ENCODE data around the gene CROCC2.

The CROCC2 gene

DNA sequence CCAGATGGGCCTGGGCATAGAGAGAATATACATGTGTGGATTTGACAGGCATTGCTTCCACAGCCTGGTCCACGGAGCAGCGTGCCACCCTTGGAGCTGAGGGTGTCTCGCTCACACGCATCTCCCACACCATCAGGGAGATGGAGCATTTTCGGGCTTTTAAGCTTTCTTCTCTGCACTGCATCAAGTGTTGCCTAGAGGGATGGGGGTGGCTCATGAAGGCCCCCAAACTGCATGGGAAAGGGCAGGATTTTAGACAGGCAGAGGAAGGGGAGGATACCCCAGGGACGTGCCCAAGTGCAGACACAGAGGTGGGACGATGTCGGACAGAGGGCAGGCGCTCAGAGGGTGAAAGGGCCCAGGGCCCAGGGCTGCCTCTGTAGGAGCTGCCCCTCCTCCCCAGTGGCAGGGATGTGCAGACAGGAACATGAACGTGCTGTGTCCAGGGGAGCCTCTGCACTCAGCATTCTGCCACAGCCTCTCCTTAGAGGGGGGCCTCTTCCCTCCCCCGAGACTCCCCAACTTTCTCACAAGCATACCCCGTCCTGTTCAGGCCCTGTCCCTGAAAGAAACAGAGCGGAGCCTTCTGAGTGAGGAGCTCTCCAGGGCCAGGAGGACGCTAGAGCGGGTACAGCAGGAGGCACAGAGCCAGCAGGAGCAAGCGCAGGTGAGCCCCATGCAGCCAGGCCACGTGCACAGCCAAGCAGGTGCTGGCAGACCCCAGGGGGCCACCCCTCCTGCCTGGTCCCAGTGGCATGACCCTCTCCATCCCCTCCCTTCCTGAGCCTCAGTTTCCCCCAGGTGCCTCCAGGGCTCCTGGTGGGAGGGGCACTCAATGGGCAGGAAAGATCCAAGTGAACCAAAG, 49.4 kb downstream of the CROCC2 start:
- DNase-seq (ENCODE audit: low read depth in 2 of 3, low spot score in 2 of 3), result no peak

- no peak for DNase-seq (ENCODE audit: low read depth in 2 of 3, low spot score in 2 of 3)
Observed at GRCh38 chr2:240956171-240956934, 50.2 kb downstream of the CROCC2 start.

DNA sequence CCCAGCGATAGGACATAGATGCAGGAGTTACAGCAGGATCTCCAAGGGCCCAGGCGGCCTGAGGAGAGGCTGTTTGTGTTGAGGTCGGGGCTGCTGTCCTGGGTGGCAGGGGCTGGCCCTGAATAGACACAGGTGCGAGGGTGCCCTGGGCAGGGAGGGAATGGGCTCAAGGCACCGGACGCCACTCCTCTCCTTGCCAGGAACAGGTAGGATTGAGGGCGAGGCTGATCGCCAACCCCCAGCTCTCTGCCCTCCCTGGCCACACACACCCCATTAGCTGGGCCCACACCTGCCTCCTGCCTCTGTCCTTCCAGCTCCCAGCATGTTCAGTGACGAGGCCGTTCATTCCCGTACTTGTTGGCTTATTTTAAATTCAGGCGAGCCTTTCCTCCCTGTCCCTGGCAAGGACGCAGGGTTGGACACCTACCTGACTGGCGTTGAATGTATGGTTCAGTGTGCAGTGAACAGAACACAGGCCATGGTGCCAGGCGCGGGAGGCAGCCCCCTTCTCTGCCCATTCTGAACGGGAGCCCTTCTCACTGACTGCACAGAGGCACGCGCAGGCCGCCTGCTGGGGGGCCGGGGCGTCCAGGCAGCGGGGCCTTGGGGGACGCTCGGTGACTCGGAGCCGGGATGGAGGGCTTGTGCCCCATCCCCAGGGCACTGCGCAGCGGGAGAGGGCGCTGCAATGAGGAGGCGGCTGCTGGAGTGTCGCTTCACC, 51.0 kb downstream of the CROCC2 start:
- DNase-seq (ENCODE audit: low read depth in 2 of 3, low spot score in 2 of 3), result no peak

DNA sequence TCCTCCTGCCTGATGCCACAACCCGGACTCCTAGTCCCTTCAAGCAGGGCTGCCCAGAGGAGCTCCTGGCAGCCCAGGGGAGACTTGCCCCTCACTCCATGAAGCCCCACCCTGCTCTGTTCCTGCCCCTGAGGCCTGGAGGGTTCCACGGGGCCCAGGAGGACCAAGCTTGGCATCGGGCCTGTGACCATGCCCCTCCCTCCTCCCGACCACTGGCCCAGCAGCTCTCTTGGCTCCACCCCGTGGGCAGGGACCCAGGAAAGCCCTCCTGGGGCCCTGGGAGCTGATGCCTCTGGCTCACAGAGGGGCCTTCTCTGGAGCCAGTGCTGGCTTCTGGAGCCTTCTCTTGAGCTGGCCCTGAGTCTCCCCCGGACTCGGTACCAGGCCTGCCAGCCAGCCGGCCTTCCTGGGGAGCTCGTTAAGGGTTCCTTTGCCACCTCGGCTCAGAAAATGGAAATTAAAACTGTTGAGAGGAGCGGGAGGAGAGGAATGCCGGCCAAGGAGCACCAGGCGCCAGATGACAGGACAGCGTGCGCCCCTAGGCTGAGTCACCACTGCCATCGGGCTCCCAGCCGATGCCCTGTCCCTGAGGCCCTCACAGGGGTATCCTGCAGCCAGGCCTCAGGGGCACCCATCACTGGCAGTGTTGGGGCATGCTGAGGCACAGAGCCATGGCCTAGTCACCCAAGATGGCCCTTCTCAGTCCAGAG, 51.7 kb downstream of the CROCC2 start:
- DNase-seq (ENCODE audit: low read depth in 2 of 3, low spot score in 2 of 3), result no peak

GRCh38 chr2:240958366-240959213, 52.5 kb downstream of the CROCC2 start:
- no peak for DNase-seq (ENCODE audit: low read depth in 2 of 3, low spot score in 2 of 3)

- DNase-seq (ENCODE audit: low read depth in 2 of 3, low spot score in 2 of 3), result no peak
Observed at GRCh38 chr2:240959214-240959940, 53.2 kb downstream of the CROCC2 start.

GRCh38 chr2:240959941-240960308, 53.8 kb downstream of the CROCC2 start:
- no peak for DNase-seq (ENCODE audit: low read depth in 2 of 3, low spot score in 2 of 3)

GRCh38 chr2:240960309-240960970, 54.3 kb downstream of the CROCC2 start:
- no peak for DNase-seq (ENCODE audit: low read depth in 2 of 3, low spot score in 2 of 3)

GRCh38 chr2:240960971-240961876, 55.1 kb downstream of the CROCC2 start:
- DNase-seq (ENCODE audit: low read depth in 2 of 3, low spot score in 2 of 3), result no peak

GRCh38 chr2:240961910-240962299, 55.8 kb downstream of the CROCC2 start:
- DNase-seq (ENCODE audit: low read depth in 2 of 3, low spot score in 2 of 3), result no peak

DNA sequence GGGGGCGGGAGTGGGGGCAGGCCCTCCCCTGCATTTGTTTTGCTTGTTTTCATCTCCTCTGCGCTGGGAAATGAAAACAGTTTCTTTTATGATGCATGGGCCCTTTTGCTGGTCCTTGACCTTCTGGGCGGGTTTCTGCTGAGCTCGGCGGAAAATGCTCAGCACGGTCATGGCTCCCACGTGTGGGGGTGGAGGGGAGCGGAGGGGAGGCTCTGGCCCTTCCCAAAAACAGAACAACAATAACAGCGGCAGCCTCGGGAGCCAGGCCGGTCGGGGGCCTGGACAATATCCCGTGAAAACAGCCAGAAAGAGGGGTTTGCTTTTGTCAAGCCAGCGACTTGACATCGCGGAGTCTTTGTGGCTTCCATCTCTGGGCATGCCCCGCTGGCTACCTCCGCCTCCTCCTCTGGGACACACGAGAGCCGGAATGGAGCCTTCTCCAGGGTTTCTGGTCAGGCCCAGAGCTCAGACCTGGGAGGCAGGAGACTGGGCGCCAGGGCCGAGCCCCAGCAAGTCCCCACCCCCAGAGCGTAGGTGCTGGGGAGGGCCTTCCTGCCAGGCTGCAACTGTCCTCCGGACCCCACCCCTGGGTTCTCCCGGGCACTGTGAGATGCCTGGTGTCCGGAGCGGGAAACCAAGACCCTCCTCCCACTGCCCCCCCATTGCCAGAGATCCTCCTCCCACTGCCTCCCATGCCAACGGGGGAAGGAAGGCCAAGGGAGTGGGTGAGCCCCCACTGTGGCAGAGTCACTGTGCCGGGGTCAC, 56.3 kb downstream of the CROCC2 start:
- no peak for DNase-seq (ENCODE audit: low read depth in 2 of 3, low spot score in 2 of 3)

- no peak for DNase-seq (ENCODE audit: low read depth in 2 of 3, low spot score in 2 of 3)
Observed at GRCh38 chr2:240963065-240963867, 57.1 kb downstream of the CROCC2 start.

GRCh38 chr2:240963868-240964703, 58.0 kb downstream of the CROCC2 start:
- no peak for DNase-seq (ENCODE audit: low read depth in 2 of 3, low spot score in 2 of 3)

DNA sequence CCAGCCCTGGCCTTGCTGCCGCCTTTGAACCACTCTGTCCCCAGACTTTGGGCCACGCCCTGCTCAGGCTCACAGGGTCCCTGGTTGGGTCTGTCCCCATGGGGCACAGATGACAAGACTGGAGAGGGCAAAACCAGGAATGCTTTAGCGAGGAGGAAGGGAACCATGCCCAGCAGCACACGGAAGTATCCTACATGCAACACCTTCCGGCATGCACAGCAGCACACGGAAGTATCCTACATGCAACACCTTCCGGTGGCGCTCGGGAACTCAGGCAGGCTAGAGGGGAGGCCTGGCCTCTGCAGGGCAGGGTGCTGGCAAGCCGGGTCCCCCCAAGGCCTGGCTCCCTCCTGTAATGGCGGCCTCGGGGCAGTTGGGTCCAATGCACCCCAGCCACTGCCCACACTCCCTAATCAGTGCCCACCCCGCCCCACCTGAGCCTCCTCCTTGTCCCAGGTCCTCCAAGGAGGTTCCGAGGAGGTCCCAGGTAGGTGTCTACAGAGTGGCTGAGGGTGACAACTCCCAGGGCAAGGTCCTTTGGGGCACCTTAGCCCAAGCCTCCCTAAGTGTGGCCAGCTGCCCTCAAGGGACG, 58.7 kb downstream of the CROCC2 start:
- no peak for DNase-seq (ENCODE audit: low read depth in 2 of 3, low spot score in 2 of 3)

DNA sequence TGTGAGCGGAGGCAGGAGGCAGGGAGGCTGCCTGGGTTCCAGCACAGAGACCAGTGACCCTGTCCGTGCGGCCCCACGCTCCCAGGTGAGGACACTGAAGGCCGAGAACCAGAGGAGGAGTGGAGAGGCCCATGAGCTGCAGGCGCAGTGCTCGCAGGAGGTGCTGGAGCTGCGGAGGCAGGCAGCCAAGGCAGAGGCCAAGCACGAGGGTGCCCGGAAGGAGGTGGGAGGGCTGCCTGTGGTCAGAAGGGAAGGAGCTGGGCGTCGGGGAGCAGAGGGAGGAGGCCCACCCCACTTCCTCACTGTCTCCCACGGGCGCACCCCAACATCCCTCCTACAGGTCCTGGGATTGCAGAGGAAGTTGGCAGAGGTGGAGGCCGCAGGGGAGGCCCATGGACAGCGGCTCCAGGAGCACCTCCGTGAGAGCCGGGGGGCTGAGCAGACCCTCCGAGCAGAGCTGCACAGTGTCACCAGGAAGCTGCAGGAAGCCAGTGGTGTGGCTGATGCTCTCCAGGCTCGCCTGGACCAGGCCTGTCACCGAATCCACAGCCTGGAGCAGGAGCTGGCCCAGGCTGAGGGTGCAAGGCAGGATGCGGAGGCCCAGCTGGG, 59.3 kb downstream of the CROCC2 start:
- no peak for DNase-seq (ENCODE audit: low read depth in 2 of 3, low spot score in 2 of 3)
